HG02678 (cell line): ENCODE measurements around the gene FBLN2.

Experiments used
- ATAC-seq: cut with Tn5 transposase; IDR thresholded peaks from one replicate; pipeline ENCODE4 v1.9.1; 2021; ENCODE audit warnings: mild to moderate bottlenecking, moderate library complexity; ENCODE audit not compliant: unreplicated experiment

Gene FBLN2

DNA sequence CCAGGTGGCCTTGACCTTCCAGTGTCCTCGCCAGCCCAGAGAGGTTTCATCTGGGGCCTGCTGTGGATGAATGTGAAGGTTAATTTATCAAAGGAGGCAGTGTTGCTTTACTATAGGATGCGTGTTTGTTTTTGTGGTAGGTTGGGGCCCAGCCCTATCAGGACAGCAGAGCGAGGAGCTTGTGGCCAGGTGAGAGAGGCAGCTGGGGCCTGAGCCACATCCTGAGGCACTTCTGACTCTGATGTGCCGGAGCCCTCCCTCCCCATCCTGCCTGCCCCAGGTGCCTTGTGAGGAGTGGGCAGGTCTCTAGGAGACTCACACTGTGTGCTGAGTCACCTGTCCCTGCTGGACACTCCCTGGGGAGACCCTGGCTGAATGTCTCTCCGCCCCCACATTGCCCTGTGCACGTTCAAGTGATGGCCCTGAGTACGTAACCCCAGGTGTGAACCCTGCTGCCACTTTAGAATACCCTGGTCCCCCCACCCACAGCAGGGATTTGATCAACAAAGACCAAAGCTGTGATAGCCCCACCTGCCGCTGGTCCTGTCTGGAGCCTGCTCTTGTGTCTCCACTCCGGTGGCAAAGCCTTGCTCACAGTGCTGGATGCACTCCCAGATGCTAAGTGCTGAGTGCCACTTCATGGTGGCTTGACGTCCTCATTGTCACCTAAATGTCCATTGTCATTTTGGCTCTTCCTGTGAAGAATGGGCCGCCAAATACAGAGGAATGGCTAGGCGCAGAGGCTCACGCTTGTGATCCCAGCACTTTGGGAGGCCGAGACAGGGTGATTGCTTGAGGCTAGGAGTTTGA, 16.0 kb downstream of the FBLN2 start:
- ATAC-seq = no peak

DNA sequence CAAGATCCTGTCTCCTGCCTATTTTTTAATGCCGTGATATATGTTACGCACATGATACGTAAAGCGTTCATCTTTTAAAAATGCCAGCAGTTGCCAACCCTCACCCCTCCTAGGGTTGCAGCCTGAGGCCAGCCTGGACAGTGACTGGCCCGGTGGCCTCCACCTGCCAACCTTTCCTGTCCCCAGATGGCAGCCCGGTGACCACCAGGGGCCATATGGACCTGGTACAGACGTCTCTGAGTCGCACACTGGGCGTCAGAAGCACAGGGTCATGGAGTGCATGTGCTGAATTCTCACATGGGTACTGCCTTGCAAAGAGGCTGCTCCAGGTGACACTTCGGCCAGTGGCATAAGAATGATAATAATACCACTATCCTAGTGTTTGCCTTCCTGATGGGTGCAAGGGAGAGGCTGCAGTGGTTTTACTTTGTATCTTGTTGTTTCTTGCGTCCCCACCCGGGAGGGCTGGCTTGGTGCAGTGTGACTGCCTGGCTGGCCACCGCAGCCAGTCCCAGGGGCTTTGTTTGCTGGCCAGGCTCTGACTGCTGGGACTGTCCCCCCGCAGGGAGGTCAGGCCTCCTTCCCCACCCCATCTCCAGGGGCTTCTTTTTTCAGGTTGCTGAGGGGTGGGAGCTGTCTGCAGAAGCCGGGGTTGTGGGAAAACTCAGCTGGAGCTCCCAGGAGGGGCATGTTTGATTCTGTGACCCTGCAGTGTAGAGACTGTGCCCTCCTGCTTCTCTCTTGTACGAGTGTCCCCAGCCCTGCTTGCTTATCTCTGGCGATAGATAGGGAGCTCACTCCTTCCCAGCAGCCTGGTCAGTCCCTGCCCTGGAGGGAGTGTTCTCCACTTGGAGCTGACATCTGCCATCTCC, 16.9 kb downstream of the FBLN2 start:
- no peak for ATAC-seq

DNA sequence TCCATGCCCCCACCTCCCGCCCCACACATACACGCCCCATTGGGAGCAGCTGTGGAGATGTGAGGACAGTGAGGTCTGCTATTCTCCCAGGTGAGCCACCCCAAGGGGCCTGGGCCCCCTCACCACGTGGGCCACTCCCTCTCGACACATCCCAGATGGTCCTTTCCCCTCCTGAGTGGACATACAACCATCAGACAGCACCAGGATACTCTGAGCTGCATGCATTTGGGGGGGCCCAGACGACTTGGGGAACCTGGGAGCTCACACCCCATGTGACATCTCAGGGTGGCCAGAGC, 17.5 kb downstream of the FBLN2 start:
- no peak for ATAC-seq

DNA sequence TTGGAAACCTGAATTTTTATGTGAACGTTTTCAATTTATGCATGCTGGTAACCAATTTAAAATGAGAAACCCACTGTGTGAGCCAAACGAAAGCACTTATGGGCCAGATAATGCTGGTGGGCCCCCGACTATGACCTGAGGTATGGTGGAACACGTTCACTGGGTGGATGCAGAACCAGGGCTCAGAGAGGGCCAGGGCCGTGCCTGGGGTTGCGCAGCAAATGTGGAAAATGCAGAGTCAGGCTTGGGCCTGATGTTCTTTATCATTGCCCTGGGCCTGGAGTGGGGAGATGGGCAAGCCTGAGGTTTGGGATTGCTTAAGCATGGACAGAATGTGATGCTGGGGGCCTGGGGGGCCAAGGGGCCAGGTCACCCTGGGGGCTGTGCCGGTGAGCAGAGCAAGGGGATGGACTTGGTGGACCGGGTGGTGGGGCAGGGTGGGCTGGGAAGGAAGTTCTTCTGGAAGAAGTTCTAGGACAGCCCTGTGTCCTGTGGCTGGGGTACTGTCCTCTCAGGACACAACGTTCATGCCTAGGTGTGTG, 17.9 kb downstream of the FBLN2 start:
- no peak for ATAC-seq

DNA sequence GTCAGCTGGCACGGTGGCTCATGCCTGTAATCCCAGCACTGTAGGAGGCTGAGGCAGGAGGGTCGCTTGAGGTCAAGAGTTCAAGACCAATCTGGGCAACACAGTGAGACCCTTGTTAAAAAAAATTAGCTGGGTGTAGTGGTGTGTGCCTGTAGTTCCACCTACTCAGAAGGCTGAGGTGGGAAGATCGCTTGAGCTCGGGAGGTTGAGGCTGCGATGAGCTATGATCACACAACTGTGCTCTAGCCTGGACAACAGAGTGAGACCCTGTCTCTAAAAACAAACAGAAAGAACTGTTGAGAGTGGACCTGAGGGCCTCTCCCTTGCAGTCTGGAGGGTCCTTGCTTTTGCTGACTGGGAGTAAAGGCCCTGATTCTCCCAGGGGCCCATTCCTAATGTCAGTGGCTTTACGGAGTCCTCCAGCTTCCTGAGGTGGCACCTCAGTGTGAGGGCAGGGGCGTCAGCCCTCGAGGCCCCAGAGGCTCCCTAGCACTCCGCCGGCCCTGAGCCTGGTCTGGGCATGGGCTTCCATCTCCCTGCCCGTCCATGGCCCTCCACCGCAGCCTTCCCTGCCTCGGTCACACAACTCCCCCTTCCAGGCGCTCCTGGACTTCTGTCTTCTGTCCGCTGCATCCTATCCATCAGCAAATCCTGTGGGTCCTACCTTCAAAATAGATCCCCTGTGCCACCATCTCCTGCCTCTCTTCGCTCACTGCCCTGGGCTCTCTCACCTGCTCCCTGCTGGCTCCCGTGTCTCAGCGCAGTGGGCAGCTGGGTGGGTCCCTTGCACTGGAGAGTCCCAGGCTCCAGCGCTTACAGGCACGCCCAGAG, 19.0 kb downstream of the FBLN2 start:
- no peak for ATAC-seq

DNA sequence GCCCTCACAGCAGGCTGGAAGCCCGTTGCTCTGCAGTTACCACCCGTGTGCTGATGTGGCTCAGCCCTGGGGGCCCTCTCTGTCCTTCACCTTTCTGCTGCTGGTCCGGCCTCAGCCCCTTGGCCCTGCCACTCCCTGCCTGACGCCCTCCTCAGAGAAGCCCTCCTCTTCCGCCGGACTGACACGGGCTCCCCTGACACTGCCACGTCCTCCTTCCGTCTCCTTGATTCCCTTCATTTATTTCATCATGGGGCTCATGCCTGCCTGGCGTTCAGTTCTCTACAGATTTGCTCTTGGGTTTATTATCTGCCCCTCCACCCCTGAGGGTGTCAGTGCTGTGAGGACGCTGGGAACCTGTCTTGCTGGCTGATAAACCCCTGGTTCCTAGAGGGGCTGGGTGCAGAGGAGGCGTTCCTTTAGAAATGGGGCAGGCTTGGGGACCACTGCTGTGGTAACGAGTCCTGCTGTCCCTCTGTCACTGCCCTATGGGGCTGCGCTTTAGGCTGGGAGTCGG, 19.6 kb downstream of the FBLN2 start:
- ATAC-seq = no peak

DNA sequence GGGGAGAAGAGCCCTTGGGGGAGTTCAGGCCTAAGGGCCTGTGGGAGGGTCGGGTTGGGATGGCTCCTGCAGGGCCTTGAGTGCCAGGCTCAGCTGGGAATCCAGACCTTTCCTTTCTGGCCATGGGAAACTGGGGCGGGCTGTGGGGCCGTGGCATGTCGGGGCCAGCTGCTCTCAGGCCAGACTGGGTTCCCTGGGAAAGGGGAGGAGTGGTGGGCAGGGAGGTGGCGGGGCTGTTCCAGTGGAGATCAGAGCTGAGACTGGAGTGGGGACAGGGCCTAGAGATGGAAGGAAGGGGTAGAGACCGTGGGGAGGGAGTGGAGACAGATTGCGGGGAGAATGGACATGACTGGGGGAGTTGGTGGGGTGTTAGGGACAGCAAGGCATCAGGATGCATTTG, 20.3 kb downstream of the FBLN2 start:
- no peak for ATAC-seq

DNA sequence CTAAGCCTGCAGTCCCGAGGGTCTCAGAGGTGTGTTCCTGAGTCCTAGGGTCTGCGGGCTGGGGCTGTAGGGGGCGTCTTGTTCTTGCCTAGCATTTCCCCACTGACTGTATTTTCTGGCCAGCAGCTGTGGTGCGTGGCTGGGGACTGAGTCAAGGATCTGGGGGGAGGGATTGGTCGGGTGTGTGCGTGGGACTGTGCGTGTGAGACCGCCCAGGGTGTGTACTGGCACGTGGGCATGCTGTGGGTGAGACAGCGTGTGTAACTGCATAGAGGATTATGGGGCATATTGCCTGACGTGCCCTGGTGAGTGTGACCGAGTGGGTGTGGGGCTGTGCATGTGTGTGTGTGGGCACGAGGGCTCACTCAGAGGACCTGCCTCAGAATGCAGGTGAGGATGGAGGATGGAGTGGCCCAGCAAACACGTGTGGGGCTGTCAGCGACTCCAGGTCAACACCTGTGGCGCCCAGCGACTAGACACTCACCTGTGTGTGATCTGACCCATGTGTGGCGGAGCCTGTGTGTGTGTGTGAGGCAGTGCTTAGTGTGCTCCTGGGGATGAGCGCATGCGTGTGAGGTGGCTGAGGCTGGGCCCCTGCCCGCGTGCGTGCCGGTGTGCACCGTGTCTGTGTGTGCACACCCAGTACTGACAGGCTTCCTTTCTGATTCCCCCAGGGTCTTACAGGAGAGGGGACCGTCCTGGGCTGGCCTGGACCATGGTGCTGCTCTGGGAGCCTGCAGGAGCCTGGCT, 20.9 kb downstream of the FBLN2 start:
- no peak for ATAC-seq

DNA sequence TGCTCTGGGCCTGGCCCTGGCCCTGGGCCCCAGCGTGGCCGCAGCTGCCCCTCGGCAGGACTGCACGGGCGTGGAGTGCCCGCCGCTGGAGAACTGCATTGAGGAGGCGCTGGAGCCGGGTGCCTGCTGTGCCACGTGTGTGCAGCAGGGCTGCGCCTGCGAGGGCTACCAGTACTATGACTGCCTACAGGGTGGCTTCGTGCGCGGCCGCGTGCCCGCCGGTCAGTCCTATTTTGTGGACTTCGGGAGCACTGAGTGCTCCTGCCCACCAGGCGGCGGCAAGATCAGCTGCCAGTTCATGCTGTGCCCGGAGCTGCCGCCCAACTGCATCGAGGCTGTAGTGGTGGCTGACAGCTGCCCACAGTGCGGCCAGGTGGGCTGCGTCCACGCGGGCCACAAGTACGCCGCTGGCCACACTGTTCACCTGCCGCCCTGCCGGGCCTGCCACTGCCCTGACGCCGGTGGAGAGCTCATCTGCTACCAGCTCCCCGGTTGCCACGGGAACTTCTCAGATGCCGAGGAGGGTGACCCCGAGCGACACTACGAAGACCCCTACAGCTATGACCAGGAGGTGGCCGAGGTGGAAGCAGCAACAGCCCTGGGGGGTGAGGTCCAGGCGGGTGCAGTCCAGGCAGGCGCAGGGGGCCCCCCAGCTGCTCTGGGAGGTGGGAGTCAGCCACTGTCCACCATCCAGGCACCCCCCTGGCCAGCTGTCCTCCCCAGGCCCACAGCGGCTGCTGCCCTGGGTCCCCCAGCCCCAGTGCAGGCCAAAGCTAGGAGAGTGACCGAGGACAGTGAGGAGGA, 21.7 kb downstream of the FBLN2 start:
- no peak for ATAC-seq

DNA sequence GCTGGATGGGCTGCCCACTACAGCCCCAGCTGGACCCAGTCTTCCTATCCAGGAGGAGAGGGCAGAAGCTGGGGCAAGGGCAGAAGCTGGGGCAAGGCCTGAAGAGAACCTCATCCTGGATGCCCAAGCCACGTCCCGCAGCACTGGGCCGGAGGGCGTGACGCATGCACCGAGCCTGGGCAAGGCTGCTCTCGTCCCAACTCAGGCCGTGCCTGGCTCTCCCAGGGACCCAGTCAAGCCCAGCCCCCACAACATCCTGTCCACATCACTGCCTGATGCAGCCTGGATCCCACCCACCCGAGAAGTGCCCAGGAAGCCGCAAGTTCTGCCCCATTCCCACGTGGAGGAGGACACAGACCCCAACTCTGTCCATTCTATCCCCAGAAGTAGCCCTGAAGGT, 22.3 kb downstream of the FBLN2 start:
- ATAC-seq = no peak

DNA sequence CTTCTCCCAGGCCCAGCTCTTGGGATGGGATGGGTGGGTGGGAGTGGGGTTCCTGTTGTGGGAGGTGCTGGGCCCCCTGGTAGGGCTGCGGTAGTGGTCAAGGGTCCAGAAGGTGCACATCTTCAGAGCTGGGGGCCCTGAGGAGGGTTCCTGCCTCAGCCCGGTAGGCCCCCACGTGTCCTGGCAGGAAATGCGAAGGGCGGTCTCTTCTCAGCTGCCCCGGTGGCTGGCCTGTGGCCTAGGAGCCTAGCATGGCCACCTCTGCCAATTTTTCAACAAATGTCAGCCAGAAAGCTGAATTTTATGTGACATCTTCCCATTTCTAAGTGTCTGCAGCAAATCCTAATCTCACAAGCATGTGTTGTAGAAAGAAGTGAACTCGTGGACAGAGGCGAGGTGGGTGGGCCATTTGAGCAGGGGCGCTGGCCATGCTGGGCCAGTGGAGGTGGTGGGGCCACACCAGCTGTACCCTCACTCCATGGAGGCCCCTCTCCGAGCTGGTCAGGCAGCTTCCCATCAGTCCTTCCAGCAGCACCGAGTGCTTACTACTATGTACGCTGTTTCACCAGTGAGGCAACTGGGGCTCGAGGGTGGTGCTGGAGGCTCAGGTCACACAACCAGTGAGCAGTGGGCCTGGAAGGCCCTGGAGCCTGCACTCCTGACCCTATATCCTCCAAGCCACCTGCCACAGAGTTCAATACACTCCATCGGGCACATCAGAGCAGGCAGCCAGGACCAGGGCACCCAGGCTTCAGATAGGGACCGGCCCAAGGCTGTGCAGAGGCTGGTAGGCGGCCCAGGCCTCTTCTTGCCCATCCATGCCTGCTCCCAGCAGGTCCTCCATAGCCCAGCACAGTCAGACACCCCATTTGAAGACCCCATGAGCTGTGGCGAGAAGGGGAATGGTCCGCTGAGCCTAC, 23.2 kb downstream of the FBLN2 start:
- ATAC-seq = no peak

DNA sequence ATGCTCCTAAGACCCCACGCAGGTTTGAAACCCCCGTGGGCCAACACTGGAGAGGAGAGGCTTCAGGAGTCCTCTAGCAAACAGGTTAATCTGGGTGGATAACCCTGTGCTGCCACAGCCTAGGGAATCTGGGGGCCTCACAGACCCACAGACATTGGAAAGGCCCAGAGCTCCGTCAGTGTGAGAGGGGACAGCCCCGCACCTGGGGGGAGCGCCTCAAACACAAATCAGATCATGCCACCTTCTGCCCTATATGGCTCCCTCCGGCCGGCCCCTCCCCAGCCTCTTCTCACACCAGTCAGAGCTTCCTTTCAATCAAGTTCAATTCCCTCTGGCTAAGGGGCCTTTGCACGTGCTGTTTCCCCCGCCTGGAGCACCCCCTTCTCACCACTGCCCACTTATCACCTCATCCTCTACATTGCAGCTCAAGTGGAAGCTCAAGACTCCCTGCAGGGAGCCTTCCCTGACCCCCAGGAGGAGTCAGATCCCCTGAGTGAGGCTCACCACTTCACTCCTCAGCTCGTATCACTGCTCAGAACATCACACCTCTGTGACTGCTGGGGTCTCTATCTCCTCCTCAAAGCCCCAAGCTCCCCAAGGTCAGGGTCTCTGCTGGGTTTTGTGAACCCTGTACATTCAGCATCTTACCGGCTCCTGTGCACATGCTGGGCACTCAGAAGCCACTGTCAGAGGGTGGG, 24.1 kb downstream of the FBLN2 start:
- no peak for ATAC-seq

DNA sequence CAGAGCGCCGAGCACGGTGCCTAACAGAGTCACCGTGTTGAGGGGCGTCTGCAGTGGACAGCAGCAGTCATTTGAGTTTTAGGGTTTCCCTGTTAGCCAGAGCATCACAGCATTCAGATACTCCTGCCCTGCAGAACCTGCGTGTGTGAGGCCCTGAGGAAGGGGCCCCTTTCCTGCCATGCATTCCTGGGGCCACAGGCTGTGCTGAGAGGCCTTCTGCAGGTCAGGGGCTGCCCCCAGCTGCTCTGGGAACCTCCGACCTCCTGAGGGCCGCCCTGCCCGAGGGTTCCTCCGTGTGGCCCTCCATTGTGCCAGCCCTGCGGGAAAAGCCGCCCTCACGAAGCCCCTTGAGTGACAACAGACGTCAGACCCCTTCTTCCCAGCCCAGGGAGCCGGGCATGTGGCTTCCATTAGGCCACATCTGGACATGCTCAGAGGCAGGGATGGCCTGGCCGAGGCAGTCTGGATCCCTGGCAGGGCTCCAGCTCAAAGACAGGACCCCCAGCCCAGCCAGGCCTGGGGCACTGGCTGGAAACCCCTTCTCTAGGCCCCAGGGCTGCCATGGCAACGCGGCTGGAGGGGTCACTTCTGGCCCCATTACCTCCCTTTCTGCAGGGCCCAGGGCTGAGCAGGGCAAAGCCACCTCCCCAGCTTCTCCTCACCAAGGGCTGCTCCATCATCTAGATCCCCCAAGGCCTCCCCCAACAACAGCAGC, 25.3 kb downstream of the FBLN2 start:
- no peak for ATAC-seq

DNA sequence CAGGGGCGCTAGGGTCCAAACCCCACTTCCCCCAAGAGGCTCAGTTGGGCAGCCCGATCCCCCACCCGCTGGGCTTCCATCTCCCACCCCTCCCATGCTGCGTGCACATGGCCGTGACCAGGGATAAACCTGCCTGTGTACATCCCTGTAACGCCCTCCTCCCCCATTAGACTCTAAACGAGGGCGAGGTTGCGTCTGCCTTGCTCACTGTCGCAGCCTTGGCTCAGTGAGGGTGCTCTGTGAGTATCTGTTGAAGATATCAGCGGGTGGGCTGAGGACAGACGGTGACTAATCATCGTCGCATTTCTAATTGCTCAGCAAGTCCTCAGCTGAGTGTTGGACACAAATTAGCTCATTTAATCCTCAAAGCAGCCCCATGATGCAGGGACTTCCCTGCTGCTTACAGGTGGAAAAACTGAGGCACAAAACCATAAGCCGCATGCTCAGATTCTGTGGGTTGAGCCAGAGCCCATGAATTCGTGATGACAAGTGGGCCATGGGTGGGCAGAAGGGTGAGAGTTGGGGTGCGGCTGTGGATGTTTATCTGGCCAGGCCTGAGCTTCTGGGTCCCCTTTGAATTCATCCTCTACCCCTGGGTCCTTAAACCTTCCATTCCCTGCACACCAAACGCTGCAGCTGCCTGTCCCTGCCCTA, 26.0 kb downstream of the FBLN2 start:
- no peak for ATAC-seq

DNA sequence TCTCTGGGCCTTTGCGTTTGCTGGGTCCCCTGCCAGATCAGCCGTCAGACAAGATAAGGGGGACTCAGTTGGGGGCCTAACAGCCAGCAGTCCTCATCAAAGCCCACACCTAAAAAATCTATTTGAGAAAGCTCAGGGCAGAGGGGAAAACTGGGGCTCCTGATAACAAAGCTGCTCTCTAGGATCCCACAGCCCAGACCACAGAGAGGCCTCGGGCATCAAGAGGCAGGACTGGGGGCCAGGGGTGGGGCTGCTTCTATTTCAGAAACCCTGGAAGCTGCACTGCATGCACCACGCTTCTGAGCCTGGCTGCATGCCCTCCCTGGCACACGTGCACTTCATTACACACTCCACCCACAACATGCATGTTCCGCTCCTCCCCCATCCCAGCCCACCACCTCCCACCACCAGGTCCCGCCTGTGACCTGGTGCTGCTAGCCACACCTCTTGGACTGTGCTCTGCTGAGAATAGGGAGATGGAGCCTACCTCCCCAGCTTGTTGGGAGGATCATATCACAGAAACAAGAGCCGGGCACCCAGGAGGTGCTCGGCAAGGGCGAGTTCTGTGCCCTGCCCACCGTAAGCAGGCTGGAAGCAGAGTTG, 26.6 kb downstream of the FBLN2 start:
- no peak for ATAC-seq
